ENCODE measurements around the gene TECTB.

- TF ChIP-seq CTCF (IDR thresholded peaks at IDR 0.05) (no peak), POLR2AphosphoS5 (IDR thresholded peaks at IDR 0.05) (no peak)
These were observed 39.5 kb upstream of the TECTB start for GRCh38 chr10:112243713-112244112.
